DOHH2 (cell line): Measurements from ENCODE around the gene PRKCQ.

Experiments
- H3F3A ChIP-seq: fragments of 200-600 bp; sonication (generic), shearing (Covaris generic); 2 replicates; pipeline ENCODE4 v1.6.0; 2016; ENCODE audit warnings: antibody characterized with exemption, mild to moderate bottlenecking; ENCODE audit not compliant: control insufficient read depth, insufficient read depth
- H3K27ac ChIP-seq: fragments of 200-600 bp; sonication (generic); 2 replicates; pipeline ENCODE4 v1.5.1; 2014; ENCODE audit warnings: low read depth, mild to moderate bottlenecking, low read length, moderate library complexity
- H3K27me3 ChIP-seq: fragments of 200-600 bp; sonication (generic); 2 replicates; pipeline ENCODE4 v1.6.1; 2014; ENCODE audit warnings: mild to moderate bottlenecking, low read length, mixed read lengths; ENCODE audit not compliant: control insufficient read depth
- H3K36me3 ChIP-seq: fragments of 200-600 bp; sonication (generic); 2 replicates; pipeline ENCODE4 v1.6.1; 2014; ENCODE audit warnings: mild to moderate bottlenecking, low read length, moderate library complexity, mixed read lengths; ENCODE audit not compliant: control insufficient read depth
- H3K4me1 ChIP-seq: fragments of 200-600 bp; sonication (generic); 2 replicates; pipeline ENCODE4 v1.6.1; 2014; ENCODE audit warnings: mild to moderate bottlenecking, low read length, mixed read lengths; ENCODE audit not compliant: control insufficient read depth
- H3K4me2 ChIP-seq: fragments of 200-600 bp; sonication (generic); 2 replicates; pipeline ENCODE4 v1.6.0; 2014; ENCODE audit warnings: mild to moderate bottlenecking, low read length, moderate library complexity
- H3K4me3 ChIP-seq: fragments of 200-600 bp; sonication (generic); 2 replicates; pipeline ENCODE4 v1.5.1; 2014; ENCODE audit warnings: mild to moderate bottlenecking, low read length, mixed read lengths
- H3K79me2 ChIP-seq: fragments of 200-600 bp; sonication (generic); 2 replicates; pipeline ENCODE4 v1.6.1; 2014; ENCODE audit warnings: mild to moderate bottlenecking, low read length, mixed read lengths; ENCODE audit not compliant: control insufficient read depth
- H3K9me2 ChIP-seq: fragments of 200-600 bp; sonication (generic); replicated peaks from 2 replicates; pipeline ENCODE4 v1.6.1; 2014; ENCODE audit warnings: mild to moderate bottlenecking, low read length, mixed read lengths; ENCODE audit not compliant: control insufficient read depth
- H3K9me3 ChIP-seq: fragments of 200-600 bp; sonication (generic); 2 replicates; pipeline ENCODE4 v1.6.1; 2014; ENCODE audit warnings: antibody characterized with exemption, low read length, mixed read lengths; ENCODE audit not compliant: control insufficient read depth, insufficient read depth
- H4K20me1 ChIP-seq: fragments of 200-600 bp; sonication (generic); 2 replicates; pipeline ENCODE4 v1.6.0; 2014; ENCODE audit warnings: low read depth, mild to moderate bottlenecking, antibody characterized with exemption, low read length, moderate library complexity; ENCODE audit not compliant: control insufficient read depth, insufficient read depth
- CTCF ChIP-seq: fragments of 200-600 bp; sonication (generic); IDR thresholded peaks from one replicate; pipeline ENCODE4 v1.5.1; 2014; ENCODE audit warnings: antibody characterized with exemption, mild to moderate bottlenecking, low read depth, low read length; ENCODE audit not compliant: poor library complexity, severe bottlenecking
- EZH2phosphoT487 ChIP-seq: fragments of 200-600 bp; sonication (generic); IDR thresholded peaks from 2 replicates; pipeline ENCODE4 v1.6.1; 2017; ENCODE audit warnings: borderline replicate concordance, mild to moderate bottlenecking, antibody characterized with exemption, low read length, moderate library complexity, mixed read lengths

Gene PRKCQ

GRCh38 chr10:6418167-6418566 lies 161.9 kb downstream of the PRKCQ start:
- TF ChIP-seq EZH2phosphoT487 = no peak
- no peak for TF ChIP-seq CTCF
- Histone ChIP-seq H3K4me3 (no peak overlapping the region), H3K9me2 (no peaks in the 10 kb centered on the region), H3K36me3 (no peaks in the 10 kb centered on the region), H3F3A (no peaks in the 10 kb centered on the region), H3K4me1 (no peaks in the 10 kb centered on the region), H4K20me1 (no peaks in the 10 kb centered on the region), H3K27me3 (peaks cover 24% of the 10 kb centered on the region), H3K27ac (no peak overlapping the region), H3K9me3 (no peaks in the 10 kb centered on the region), H3K4me2 (no peak overlapping the region), H3K79me2 (no peaks in the 10 kb centered on the region)

GRCh38 chr10:6416892-6417512 lies 163.1 kb downstream of the PRKCQ start:
- Histone ChIP-seq H3K4me3 (no peak overlapping the region), H3K36me3 (no peaks in the 10 kb centered on the region), H3K9me3 (no peaks in the 10 kb centered on the region), H3F3A (no peaks in the 10 kb centered on the region), H3K4me2 (no peak overlapping the region), H3K27ac (no peak overlapping the region), H3K27me3 (peaks cover 25% of the 10 kb centered on the region), H3K9me2 (no peaks in the 10 kb centered on the region), H4K20me1 (no peaks in the 10 kb centered on the region), H3K4me1 (no peaks in the 10 kb centered on the region), H3K79me2 (no peaks in the 10 kb centered on the region)
- TF ChIP-seq EZH2phosphoT487 (no peak), CTCF (peak; percentile 75)

- no peaks in the 10 kb centered on the region for H3F3A ChIP-seq
- H3K4me3 ChIP-seq = no peak overlapping the region
- no peak for TF ChIP-seq CTCF
- TF ChIP-seq EZH2phosphoT487 = no peak
- H3K36me3 ChIP-seq = no peaks in the 10 kb centered on the region
- H3K9me2 ChIP-seq = no peaks in the 10 kb centered on the region
- no peak overlapping the region for H3K27ac ChIP-seq
- peaks cover 28% of the 10 kb centered on the region for H3K27me3 ChIP-seq
- no peaks in the 10 kb centered on the region for H3K79me2 ChIP-seq
- H3K9me3 ChIP-seq = no peaks in the 10 kb centered on the region
- H3K4me2 ChIP-seq = no peak overlapping the region
- peaks cover 5% of the 10 kb centered on the region for H3K4me1 ChIP-seq
- H4K20me1 ChIP-seq = no peaks in the 10 kb centered on the region
Observed at GRCh38 chr10:6411436-6411835, 168.6 kb downstream of the PRKCQ start.
